ENCODE results near the gene BCL2.
A peak's percentile ranks its signal among the peaks of the same experiment; 100 is the strongest.
"Not testable (repeated sequence)": the region's sequence is repeated elsewhere in the genome, so short reads cannot be mapped to it uniquely, and the experiment has no call there.

The BCL2 gene

GRCh38 chr18:63234841-63235240, 84.7 kb downstream of the BCL2 start:
- DNase-seq (ENCODE audit: low read depth in 2 of 2): no peak

- DNase-seq (ENCODE audit: low read depth in 2 of 2): no peak
These were observed 85.1 kb downstream of the BCL2 start for GRCh38 chr18:63234432-63234831.

DNA sequence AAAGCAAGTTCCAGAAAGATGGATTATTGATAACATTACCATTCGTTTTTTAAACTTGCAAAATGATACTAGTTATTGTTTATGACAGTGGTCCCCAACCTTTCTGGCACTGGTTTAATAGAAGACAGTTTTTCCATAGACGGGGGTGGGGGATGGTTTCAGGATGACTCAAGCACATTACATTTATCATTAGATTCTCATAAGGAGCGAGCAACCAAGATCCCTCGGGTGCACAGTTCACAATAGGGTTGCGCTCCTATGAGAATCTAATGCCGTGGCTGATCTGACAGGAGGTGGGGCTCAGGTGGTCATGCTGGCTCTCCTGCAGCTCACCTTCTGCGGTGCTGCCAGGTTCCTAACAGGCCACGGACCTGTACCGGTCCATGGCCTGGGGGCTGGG, 86.2 kb downstream of the BCL2 start:
- DNase-seq (ENCODE audit: low read depth in 2 of 2): peak in 1 of 2 donors; percentile 36

- no peak for DNase-seq (ENCODE audit: low read depth in 2 of 2)
These were observed 86.7 kb downstream of the BCL2 start for GRCh38 chr18:63232826-63233225.

DNA sequence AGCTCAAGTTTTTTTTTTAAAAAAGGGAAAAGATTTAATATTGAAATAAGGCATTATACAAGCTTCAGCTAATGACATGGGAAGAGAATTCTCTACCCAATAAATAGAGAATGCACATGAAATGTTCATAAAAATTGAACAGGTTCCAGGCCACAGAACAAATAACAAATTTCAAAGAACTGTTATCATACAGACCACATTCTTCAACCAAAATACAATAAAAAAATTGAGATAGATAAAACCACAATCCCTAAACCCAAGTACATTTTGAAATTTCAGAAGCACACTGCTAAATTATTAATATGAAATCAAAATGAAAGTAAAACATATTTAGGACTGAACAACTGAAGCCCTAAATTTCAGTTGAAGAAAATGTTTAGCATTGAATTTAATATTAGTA, 89.6 kb downstream of the BCL2 start:
- DNase-seq (ENCODE audit: low read depth in 2 of 2): no peak

DNA sequence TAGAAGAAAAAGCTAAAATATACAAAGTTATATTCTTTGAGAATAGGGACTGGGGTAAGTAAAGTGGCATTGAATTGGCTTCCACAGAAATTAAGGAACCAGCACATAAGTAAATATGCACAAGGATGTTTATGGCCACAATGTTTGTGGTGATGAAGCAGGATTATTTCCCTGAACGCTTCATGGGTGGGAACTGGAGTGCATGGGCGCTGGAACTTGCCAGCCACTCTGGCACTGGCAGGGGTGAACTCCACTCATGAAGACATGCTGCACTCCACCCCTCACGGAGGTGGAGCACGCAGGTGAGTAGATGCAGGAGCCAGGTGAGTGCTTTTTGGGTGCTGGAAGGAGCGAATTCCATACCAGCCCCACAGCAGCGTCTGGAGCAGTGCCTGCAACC, 94.1 kb downstream of the BCL2 start:
- DNase-seq (ENCODE audit: low read depth in 2 of 2): no peak

DNA sequence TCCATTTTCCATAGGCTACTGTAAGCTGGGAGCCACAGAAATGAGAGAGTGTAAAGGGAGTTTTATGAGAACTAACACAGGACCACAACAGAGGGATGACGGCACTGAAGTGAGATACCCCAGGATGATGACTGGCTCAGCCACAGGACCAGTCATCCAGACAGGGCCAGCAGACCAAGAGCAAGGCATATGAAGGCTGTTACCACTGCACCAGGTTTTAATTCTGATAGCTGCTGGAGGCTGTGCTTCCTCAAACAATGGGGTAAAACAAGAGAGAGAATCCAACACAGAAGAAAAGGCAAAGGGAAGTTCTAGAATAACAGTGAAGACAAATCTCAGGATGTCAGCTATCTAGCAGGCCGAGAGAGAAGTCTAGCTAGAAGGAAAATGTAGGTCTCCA, 94.9 kb downstream of the BCL2 start:
- DNase-seq (ENCODE audit: low read depth in 2 of 2): peak in 1 of 2 donors; percentile 55

- no peak for DNase-seq (ENCODE audit: low read depth in 2 of 2)
These were observed 95.7 kb downstream of the BCL2 start for GRCh38 chr18:63223837-63224236.

GRCh38 chr18:63220903-63221302, 98.7 kb downstream of the BCL2 start:
- no peak for DNase-seq (ENCODE audit: low read depth in 2 of 2)

DNA sequence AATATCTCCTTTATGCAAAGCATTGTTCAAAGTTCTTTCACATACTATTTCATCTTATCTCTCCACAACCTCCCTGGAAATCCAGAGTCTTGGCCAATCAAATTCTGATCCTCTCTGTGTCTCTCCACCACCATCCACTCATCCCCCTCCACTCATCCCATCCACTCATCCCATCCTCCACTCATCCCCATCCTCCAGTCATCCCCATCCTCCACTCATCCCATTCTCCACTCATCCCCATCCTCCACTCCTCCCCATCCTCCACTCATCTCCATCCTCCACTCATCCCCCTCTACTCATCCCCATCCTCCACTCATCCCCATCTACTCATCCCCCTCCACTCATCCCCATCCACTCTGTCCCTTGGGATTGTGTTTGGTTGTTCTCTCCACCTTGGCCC, 101.1 kb downstream of the BCL2 start:
- no peak for DNase-seq (ENCODE audit: low read depth in 2 of 2)

DNA sequence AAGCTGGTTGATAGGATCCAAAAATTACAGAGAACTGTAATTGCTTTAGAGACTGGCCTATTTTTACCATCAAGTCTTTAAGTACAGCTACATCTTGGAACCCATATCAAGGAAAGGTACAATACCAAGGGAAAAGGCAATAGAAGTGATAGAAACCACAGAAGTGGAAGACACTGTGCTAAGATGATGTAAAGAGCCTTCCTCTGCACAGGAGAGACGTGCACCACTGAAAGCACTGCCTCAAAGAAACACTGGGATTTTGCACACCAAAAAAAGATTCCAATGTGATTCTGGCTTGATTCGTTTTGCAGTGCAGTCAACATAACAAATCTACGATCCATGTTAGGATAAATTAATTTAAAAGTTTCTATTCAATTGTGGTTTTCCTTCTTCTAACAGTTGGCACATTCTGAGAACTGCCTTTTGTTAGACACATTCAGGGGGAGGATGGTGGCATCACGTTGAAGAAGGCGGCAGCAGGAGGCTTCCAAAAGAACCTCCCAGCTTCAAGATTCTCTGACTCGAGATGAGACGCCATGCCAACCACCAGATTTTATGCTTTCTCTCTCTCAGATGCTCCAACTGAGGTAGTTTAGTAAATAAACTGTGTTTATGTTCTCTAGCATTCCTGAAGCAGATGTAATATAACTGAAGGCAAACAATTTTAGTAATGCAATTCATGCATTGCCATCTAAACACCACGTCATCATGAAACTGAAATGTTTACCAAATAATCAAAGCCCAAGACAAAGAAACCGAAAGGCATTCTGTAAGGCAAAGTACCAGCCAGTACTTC, 102.9 kb downstream of the BCL2 start:
- DNase-seq (ENCODE audit: low read depth in 2 of 2): no peak

DNA sequence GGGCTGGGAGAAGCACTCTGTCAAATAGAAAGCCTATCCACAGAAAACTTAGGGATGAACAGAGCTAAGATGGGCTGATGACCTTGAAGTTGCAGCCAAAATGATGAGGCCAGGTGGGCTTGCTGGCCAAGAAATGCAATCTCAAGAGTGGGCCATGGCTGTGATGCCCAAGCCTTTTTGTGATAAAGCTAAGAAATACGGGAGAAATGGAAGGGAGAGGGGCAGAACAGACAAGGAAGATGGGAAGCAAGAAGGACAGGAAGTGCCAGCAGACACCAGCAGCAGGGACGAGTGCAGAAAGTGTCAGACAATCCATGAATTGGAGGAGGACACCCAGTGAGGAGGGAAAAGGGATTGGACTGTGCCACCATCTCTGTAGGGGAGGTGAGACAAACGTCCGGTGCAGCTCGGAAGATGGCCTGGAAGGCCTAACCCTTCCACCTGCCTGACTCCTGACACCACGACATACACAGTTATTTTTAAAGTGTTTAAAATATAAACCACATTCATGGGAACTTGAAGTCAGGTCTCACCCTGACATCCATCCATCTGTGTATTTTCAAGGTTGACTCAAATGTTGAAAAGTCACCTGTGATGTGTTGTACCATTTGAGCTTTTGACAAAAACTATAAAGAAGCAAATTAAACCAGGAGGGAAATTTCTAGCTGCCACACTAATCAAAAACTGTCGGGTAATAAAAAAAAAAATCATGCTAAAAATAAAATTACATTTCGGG, 105.5 kb downstream of the BCL2 start:
- no peak for DNase-seq (ENCODE audit: low read depth in 2 of 2)

GRCh38 chr18:63213331-63213900, 106.2 kb downstream of the BCL2 start:
- DNase-seq (ENCODE audit: low read depth in 2 of 2): no peak

DNA sequence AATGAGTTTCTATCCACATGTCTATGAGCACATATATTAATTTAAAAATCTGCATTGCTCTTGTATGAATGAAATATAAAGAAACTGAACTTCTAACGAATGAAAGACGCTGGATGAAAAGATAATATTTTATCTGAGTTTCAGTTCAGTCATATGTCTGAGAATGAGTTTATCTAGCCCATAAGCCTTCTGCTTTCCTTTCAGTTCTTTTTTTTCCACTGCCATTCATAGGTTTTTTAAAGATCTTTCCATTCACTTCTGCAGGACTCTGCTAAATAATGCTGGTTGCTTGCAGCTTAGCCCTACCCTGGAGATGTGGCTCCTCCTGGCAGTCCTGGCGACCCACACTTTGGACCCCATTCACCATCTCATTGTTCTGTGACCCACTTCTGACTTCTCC, 109.0 kb downstream of the BCL2 start:
- no peak for DNase-seq (ENCODE audit: low read depth in 2 of 2)

- no peak for DNase-seq (ENCODE audit: low read depth in 2 of 2)
These were observed 110.9 kb downstream of the BCL2 start for GRCh38 chr18:63208676-63209075.

DNA sequence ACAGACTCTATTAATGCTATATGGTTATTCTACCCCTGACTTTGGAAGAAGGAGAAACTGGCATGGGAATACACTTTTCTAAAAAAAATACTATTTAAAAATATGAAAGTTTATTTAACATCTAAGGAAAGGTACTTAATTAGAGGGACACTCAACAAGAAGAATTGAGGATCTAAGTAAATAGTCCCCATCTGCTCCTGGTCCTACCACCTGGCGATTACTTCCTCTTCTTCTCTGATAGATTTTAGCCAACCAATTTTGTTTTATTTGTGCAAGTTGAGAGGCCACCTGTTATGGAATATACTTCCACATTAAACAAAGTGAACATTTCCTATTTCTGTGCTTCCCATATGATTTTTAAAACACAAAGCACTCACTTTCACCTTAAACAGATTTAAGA, 111.7 kb downstream of the BCL2 start:
- DNase-seq (ENCODE audit: low read depth in 2 of 2): no peak

GRCh38 chr18:63207143-63207790, 112.3 kb downstream of the BCL2 start:
- DNase-seq (ENCODE audit: low read depth in 2 of 2): no peak

DNA sequence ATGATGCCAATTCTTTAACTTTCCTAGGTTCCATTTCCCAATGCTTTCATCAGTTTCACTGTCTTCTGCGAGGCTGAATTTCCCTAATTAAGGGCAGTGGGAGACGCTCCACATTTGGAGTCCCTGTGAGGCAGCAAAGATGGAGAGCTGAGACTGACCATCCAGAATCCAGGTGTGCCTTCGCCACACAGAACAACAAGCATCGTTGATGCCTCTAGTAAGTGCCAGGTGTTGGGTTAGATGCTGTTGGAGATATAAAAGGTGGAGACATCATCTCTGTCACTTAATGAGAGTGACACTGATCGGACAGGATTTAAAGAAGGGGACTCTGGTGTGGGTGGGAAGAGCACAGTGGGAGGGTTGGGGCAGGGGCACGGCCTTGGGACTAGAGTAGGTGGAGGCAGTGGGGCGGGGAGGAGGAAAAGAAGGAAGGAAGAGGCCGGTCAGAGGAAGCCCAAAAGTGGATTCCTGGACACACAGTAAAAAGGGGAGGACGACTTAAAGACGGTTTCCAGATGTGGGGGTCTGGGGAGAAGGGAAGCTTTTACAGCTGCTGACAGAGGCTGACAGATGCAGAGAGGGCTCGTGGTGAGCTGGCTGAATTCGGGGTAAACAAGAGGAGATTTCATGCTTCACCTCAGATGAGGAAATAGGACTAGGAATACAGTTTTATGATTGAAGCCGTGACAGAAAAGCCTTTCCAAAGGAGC, 113.0 kb downstream of the BCL2 start:
- no peak for DNase-seq (ENCODE audit: low read depth in 2 of 2)

- no peak for DNase-seq (ENCODE audit: low read depth in 2 of 2)
These were observed 113.7 kb downstream of the BCL2 start for GRCh38 chr18:63205791-63206252.

- DNase-seq (ENCODE audit: low read depth in 2 of 2): no peak
These were observed 116.1 kb downstream of the BCL2 start for GRCh38 chr18:63203497-63203896.

GRCh38 chr18:63202828-63203227, 116.7 kb downstream of the BCL2 start:
- DNase-seq (ENCODE audit: low read depth in 2 of 2): no peak

DNA sequence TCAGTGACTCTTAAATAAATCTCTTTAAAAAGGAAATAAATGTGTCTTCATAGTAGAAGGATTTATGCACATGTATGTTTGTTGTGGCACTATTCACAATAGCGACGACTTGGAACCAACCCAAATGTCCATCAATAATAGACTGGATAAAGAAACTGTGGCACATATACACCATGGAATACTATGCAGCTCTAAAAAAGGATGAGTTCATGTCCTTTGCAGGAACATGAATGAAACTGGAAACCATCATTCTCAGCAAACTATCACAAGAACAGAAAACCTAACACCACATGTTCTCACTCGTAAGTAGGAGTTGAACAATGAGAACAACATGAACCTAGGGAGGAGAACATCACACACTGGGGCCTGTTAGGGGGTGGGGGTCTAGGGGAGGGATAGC, 118.1 kb downstream of the BCL2 start:
- not testable (repeated sequence) for DNase-seq (ENCODE audit: low read depth in 2 of 2)
